ENCODE data around the gene FAM83F.

GRCh38 chr22:39984006-39984405 lies 10.7 kb upstream of the FAM83F start:
- TF ChIP-seq CTCF (IDR thresholded peaks at IDR 0.05) (no peak), EZH2 (IDR thresholded peaks at IDR 0.05; ENCODE audit: borderline replicate concordance, insufficient read depth, low read depth, low read length, poor library complexity, severe bottlenecking) (no peak)
